ENCODE data around the gene RAB3GAP1.

DNA sequence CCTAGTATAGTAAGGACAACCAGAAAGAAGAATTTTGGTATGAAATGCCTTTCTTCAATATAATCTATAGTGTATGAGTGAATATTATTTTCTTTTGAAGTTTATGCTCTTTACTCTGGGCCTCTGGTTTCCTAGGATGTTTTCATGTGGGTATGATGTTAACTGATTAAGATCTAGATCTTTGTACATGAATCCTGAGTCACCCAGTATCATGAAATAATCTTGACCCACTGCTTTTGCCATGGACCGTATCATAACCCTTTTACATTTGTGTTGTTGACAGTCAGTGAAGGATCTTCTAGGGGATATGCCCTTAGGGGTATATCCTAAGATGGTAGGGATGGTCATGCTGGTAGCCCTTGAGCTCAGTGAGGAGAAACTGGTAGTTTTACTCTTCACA lies 100.3 kb downstream of the RAB3GAP1 start:
- TF ChIP-seq POLR2AphosphoS5 (IDR thresholded peaks at IDR 0.05; ENCODE audit: low read depth, low read length) = no peak
- TF ChIP-seq, protein P1, sequence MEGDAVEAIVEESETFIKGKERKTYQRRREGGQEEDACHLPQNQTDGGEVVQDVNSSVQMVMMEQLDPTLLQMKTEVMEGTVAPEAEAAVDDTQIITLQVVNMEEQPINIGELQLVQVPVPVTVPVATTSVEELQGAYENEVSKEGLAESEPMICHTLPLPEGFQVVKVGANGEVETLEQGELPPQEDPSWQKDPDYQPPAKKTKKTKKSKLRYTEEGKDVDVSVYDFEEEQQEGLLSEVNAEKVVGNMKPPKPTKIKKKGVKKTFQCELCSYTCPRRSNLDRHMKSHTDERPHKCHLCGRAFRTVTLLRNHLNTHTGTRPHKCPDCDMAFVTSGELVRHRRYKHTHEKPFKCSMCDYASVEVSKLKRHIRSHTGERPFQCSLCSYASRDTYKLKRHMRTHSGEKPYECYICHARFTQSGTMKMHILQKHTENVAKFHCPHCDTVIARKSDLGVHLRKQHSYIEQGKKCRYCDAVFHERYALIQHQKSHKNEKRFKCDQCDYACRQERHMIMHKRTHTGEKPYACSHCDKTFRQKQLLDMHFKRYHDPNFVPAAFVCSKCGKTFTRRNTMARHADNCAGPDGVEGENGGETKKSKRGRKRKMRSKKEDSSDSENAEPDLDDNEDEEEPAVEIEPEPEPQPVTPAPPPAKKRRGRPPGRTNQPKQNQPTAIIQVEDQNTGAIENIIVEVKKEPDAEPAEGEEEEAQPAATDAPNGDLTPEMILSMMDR (IDR thresholded peaks at IDR 0.05) = no peak
- TF ChIP-seq SIN3A (IDR thresholded peaks at IDR 0.05; ENCODE audit: borderline replicate concordance, insufficient read depth, low read depth, low read length) = no peak
- TF ChIP-seq, protein P2, sequence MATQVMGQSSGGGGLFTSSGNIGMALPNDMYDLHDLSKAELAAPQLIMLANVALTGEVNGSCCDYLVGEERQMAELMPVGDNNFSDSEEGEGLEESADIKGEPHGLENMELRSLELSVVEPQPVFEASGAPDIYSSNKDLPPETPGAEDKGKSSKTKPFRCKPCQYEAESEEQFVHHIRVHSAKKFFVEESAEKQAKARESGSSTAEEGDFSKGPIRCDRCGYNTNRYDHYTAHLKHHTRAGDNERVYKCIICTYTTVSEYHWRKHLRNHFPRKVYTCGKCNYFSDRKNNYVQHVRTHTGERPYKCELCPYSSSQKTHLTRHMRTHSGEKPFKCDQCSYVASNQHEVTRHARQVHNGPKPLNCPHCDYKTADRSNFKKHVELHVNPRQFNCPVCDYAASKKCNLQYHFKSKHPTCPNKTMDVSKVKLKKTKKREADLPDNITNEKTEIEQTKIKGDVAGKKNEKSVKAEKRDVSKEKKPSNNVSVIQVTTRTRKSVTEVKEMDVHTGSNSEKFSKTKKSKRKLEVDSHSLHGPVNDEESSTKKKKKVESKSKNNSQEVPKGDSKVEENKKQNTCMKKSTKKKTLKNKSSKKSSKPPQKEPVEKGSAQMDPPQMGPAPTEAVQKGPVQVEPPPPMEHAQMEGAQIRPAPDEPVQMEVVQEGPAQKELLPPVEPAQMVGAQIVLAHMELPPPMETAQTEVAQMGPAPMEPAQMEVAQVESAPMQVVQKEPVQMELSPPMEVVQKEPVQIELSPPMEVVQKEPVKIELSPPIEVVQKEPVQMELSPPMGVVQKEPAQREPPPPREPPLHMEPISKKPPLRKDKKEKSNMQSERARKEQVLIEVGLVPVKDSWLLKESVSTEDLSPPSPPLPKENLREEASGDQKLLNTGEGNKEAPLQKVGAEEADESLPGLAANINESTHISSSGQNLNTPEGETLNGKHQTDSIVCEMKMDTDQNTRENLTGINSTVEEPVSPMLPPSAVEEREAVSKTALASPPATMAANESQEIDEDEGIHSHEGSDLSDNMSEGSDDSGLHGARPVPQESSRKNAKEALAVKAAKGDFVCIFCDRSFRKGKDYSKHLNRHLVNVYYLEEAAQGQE (IDR thresholded peaks at IDR 0.05; ENCODE audit: insufficient read depth in 1 of 2, low read depth in 2 of 2, low read length in 1 of 2) = no peak
